GM21723 (cell line): ENCODE results near the gene C1QTNF6.
"Not testable (repeated sequence)": the region's sequence is repeated elsewhere in the genome, so short reads cannot be mapped to it uniquely, and the experiment has no call there.

Source experiments
- ATAC-seq: cut with Tn5 transposase; IDR thresholded peaks from one replicate; pipeline ENCODE4 v1.9.1; 2021; ENCODE audit warnings: mild to moderate bottlenecking, moderate library complexity; ENCODE audit not compliant: unreplicated experiment

C1QTNF6 gene

DNA sequence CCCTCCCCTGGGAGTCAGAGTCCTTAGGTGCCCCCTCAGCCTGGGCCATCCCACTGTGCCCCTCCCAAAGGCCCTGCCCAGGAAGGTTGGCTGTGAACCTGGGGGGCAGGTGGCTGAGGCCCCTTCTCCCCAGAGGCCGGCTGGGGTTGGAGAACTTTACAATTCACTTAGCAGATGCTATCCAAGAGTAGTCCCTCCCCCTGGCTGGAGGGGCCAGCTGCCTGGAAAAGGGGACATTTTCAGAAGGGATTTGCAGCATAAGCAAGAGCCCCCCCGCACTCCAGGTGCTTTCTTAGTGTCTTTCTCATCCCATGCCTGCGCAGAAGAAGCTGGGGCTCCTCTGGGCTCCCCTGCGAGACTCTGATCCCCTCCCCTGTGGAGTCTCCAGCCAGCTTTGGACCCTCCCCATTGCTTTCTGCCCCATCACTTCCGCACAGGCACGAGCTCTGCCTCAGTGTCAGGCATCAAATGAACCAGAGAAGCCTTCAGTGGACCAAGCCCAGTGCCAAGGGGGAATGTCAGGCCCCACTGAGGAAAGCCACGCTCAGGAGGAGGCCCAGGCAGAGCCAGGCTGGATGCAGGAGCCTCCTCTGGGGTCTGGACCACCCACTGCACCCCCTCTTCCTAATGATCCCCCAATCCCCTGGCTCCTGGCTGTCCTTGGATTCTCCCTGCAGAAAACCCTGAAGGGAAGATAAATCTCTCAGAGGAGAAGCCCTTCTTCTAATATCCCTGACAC, 20.5 kb upstream of the C1QTNF6 start:
- ATAC-seq: no peak

DNA sequence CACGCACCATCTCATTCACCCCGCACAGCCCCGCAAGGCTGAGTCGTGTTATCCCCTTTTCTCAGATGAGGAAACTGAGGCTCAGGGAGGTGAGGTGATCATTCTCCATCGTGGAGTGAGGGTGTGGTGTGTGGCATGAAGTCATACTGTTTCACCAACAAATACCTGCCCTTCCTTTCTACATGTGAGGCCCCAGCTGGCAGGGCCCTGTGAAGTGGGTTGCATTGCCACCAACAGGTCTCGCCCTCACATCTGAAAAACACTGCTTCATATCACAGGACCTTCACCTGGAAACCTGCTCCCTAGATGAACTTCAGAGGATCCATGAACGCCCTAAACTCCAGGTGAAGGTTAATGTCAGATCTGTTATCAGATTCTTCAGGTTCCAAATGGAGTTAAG, 19.9 kb upstream of the C1QTNF6 start:
- no peak for ATAC-seq

DNA sequence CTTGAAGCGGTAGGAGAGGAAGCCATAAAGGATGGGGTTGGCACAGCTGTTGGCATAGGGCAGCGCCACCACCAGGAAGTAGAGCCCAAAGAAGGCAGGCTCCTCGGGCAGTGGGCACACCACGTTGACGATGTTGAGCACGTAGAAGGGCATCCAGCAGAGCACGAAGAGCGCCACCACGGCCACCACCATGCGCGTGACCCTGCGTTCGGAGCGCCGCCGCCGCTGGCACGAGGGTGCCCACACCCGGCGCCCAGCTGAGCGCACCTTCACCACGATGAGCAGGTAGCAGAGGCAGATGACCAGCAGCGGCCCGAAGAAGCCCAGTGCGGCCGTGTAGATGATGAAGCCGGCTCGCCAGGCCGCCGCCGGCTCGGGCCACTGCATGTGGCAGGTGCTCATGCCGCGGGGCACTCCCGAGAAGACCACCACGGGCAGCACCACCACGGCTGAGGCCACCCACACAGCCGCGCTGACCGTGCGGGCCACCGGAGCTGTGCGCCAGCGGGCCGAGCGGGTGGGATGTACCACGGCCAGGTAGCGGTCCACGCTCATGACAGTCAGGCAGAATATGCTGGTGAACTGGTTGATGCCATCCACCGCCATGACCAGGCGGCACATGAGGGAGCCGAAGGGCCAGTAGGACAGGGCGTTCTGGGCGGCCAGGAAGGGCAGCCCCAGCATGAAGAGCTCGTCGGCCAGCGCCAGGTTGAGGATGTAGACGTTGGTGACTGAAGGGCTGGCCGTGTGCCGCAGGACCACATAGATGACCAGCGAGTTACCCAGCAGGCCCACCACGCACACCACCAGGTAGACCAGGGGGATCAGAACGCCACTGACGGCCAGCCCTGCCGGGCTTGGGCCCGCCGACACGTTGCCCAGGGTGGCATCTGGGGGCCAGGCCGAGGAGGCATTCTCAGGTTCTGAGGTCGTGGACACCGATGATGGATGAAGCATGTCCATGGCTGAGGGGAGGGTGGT, 19.1 kb upstream of the C1QTNF6 start:
- no peak for ATAC-seq

DNA sequence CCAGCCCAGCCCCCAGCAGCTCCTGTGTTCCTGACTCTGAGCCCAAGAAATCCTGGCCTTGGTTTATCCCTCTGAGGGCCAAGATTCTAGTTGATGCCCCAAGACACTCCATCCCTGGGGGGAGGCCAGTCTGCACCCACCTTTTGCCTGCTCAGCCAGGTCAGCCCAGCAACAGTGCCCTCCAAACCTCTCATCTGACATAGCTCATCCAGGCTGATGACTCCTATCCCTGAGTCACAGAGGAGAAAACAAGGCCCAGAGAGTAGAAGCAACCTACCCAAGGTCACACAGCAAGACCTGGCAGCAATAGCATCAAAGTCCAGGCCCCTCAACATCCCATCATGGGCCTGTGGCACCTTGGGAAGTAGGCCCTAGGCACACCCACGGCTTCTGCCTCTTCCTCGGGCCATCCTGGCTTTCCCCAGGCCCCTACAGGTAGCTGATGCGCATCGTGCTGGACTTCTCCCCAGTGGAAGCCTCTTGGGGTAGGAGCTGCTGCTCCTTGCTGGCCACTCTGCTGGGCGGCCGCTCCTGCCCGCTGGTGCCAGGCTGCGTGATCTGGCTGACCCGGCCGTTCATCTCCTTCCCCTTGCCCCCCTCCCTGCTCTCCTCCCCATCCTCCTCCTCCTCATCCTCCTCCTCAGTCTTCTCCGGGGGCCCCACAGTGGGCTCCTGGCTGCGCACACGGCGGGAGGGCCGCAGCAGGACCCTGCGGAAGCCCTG, 18.2 kb upstream of the C1QTNF6 start:
- no peak for ATAC-seq

DNA sequence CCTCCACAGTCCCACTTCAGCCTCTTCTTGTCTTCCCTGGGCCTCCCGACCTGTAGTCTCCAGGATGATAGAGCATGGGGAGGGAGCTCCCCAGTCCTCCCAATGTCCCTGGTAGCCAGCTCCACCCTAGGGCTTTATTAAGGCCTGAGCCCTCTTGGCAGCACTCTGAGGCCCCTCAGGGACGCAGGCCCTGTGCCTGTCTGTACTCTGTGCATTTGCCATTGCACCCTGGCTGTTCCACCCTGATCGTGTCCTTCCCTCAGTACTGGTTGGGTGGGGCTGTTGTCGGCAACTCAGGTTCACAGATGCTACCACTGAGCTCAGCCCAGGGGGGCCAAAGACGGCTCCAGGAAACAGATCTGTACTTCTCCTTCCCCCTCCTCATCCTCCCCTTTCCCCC, 17.0 kb upstream of the C1QTNF6 start:
- ATAC-seq: no peak

DNA sequence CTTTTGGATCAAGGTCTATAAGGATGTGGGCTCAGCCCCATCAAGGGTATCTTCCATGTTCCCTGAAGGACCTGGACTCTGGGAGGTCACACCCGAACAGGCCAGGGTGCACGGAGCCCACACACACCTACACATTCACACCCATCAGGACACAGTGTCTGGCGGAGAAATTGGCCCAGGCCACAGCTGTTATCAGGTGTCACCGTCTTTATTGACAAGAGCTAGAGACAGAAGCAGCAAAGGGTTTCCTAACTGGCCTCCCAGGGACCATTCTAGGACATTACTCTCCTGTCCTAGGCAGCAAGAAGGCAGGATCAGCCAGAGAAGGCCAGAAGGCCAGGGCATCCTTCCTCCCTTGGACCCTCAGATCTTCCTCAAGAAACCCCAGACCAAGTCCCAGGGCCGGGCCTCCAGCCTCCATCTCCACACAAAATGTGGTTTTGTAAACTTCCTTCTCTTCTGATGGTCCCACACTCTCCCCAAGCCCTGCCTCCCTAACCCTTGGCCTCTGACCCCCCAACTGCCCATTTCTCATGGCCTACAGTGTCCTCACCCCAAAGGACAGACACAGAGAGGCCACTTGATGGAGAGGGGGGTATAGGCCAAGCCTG, 16.1 kb upstream of the C1QTNF6 start:
- ATAC-seq: no peak

DNA sequence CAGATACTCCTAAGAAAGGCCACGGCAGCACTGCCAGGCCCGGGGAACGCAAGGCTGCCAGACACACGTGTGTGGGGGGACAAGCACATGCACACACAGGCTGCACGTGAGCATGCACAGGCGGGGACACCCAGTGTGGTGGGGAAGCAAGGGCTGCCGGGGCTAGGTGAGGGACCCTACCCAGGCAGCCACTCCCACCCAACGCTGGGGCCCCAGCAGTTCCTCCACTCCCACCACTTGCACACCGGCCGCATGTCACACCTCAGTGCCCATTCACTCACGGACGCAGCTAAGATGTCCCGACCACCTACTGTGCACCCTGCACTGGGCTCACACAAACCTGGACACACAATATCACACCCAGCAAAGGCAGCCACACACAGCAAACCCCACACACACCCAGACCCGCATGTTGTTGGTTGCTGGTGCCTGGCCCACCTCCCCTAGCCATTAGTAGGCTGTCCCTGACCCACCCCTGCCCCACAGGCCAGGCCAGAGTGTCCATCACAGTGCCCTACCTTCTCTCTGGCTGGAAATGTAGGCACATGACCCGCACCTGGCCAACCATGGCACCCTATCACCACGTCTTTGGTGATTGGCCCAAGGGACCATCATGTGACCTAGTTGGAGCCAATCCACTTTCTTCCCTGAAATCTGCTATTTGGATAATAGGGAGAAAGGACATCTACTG, 15.5 kb upstream of the C1QTNF6 start:
- no peak for ATAC-seq

DNA sequence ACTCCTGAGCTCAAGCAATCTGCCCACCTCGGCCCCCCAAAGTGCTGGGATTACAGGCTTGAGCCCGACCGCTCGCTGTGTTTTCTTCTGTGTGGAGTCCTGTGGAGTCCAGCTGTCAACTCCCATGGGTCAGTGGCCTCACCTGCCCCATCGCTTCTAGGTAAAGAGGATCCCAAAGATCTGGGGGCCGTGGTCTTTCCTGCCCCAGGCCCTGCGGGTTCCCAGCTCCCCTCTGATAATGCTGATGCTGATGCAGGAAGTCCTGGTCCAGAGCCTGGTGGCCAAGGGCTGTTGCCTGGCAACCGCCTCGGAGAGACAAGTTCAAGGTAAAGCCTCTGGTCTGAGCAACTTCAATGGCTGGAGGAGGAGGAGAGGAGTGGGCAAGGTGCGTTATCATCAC, 14.7 kb upstream of the C1QTNF6 start:
- ATAC-seq: no peak

DNA sequence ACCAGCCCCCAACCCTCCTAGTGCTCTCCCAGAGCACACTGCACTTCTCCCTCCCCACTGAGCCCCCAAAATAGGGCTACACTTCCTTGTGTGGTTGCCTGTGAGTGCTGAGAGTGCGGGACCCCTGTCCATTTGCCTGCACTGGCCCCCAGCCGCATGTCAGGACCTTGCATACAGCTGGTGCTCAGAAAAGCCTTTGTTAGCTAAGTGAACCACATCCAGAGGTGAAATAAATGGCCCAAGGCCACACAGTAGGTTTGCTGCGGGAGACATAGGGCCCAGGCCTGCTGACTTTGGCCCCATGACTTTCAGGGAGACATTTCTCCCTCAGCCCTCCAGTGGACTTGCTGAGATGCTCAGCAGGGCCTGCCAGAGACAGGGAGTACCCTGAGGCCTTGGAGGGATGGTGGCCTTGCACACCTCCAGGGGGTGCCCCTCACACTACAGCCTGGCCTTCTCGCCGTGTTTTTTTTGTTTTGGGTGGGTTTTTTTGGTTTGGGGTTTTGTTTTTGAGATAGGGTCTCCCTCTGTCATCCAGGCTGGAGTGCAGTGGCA, 14.0 kb upstream of the C1QTNF6 start:
- ATAC-seq: no peak

DNA sequence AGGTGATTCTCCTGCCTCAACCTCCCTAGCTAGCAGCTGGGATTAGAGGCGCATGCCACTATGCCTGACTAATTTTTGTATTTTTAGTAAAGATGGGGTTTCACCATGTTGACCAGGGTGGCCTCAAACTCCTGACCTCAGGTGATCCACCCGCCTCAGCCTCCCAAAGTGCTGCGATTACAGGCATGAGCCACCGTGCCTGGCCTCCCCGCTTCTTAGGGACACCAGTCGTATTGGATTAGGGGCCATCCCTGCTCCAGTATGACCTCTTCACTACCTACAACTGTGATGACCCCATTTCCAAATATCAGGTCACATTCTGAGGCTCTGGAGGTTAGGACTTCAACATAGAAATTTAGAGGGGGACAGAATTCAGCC, 13.4 kb upstream of the C1QTNF6 start:
- not testable (repeated sequence) for ATAC-seq

DNA sequence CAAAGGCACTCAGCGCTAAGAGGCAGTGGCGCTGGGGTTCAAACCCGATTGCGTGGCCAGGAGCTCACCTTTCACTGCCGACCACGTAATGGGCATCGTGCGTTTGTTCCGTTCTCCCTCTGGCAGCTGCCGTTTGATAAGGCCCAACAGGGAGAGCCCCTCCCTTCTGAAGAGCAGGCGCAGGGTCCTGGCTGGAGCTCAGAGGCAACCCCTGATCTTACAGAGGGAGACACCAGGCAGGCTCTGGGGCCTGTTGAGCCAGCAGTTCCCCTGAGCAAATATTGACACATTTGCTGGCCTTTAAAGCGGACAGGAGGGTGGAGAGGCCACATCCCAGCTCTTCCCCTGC, 11.7 kb upstream of the C1QTNF6 start:
- no peak for ATAC-seq

DNA sequence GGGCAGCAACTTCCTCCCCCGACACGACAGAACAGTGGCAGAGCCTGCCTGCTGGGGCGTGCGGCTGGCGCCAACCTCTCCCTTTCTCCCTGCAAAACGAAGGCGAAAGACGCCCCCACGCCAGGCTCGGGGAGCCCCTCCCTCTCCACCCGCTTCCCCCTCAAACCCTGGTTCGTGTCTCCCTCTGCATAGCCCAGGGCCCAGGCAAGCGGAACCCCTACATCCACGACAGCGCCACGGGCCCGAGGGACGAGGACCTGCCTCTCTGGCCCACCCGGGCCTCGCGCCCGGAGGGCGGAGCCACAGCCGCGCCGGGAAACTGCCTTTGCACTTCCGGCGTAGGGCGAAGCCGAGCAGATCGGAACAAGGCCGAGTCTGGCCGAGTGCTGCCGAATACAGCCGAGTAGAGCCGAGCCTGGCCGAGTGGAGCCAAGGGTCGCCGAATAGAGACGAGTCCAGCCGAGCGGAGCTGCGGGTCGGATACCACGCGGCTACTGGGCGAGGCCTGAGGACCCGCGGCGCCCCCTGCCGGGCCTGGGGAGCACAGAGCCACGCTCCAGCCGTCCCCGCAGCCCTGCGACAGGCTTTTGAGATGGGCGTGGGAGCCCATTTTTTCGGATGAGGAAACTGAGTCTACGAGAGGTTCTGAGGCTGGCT, 11.2 kb upstream of the C1QTNF6 start:
- peak; percentile 78 for ATAC-seq

DNA sequence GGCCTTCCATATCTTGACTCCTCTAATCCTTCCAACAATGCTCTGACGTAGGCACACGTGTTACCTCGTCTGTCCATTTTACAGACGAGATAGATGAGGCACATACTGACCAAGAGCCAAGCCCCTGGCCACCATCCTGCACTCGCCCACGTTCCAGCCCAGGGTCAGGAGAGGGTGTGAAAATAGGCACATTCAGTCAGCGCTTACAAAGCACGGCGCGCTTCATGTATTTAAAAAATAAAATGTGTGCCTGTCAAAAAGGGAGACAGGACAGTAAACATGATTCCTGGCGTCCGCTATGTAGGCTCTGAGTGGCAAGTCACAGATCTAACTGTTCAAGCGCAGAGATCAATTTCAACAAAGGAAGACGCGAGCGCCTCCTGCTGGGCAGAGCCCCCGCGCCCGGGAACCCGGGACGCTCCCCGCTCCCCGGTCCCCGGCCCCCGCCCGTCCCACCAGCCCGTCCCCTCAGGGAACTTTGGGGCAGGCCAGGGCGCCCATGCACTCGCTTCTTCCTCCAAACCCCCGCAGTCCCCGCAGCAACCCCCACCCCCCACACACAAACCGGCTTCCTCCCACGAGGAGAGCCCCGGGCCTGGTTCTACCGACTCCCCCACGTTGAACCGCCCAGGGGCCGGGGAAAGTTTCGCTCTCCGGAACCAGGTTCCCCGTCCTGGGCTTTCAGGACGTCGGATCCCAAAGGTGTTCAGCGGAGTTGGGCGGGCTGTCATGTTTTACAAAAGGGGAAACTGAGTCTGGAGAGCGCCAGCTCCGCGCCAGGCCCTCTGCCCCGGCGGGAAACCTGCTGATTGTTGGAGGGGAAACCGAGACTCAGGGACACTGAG, 10.4 kb upstream of the C1QTNF6 start:
- ATAC-seq: peak; percentile 38

DNA sequence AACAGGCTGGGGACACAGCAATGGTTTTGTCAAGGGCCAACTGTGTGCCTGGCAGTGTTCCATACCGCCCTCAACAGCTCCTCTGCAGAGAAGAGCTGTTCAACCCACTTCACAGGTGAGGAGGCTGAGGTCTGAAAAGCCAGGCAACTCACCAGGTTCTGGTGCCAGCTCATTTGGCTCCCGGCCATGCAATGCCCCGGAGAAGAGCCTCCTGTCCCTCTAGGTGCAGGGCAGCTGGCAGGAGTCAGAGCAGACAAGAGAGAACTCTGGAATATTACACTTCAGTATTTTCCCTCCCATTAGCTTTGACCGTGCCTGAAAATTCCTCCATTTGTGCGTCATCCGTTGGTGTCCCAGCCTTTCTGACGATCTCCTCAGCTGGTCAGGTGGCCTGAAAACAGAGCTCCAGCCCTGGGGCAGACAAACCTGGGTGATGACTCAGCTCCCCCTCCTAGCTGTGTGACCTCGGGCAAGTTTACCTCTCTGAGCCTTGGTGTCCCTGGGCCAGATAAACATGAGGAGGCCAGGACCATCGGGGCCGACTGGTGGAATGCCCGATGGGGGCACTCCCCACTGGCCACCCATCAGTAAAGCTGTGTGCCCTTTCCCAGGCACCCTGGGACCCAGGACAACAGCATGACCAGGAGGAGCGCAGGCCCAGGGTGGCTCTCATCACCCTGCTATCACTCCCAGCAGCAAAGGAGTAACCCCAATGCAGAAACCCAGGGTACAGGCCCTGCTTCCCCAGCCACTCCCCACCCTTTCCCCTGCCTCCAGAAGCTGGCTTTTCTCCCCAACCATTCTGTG, 9.6 kb upstream of the C1QTNF6 start:
- ATAC-seq: no peak

DNA sequence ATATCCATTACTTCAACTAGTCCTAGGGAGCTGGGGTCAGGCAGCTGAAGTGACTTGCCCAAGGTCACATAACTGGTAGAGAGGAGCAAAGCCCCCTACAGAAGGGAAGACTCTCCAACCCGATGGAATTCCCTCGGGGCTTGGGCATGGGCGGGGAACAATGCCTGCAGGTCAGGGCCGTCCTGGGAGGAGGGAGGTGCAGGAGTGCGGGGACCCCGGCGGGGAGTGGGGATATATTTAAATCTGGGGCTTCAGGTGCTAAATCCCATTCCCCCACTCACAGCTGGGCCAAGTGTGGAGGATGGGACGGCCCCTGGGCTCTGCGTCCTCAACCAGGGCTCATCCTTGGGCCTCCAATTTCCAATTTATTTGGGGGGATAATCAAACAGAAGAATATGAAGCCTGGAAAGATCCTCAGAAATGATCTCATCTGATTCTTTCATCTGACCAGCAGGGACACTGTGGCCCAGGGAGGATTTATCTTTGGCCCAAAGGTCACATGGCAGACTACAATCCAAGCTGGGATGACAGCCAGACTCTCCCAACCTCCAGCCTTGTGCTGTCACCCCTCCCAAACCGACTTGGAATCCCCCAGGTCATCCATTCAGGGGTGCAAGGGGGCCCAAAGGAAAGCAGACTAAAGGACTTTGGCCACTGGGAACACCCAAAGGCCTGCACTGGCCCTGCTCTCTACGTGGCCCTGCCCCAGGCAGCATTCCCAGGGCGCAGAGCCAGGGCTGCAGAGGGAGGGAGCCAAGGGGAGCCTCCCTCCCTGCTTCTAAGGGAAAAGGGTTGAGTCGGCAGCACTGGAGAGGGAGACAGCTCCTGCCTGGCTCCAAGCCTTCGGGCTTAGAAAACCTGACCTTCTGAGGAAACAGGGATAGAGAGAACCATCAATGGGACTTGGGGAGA, 8.7 kb upstream of the C1QTNF6 start:
- no peak for ATAC-seq

DNA sequence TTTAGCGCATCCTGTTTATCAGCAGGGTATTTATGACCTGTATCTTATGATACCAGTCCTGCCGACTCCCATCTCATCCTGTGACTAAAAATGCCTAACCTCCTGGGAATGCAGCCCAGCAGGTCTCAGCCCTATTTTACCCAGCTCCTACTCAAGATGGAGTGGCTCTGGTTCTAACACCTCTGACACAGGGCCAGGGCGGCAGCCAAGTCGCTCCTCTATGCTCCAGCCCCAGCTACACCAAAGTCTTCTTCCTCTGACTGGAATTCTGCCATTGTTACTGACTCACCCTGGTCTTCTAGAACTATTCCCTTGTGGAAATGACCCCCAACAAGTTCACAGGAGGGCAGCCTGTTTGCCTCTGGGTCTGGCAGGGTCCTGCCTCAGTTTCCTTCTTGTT, 7.9 kb upstream of the C1QTNF6 start:
- ATAC-seq: no peak

DNA sequence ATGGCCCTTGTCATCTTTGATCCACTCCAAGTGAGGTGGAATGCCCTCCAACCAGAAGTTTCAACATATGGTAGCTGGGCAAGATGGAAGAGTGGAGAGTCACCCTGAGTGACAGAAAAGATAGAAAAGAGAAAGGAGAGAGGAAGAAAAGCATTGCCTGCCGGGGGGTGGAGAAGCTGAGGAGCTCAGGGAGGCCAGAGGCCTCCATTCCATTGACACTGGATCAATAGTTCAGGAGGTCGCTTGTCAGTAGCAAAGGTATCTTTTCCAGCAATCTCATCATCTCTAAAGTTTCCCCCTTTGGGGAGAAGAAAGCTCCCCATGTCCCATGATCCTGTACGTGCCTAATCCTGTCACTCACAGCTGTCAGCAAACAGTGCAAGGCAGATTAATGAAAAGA, 6.7 kb upstream of the C1QTNF6 start:
- no peak for ATAC-seq
